Retinal pigment epithelial cell (primary cell): ENCODE results near the gene COL11A1.
"Not testable (repeated sequence)": the region's sequence is repeated elsewhere in the genome, so short reads cannot be mapped to it uniquely, and the experiment has no call there.

Experiments
- DNase-seq: peaks from one replicate; pipeline ENCODE4 v3.0.0-alpha.2; 2010; ENCODE audit warnings: low read depth
- H3K4me3 ChIP-seq: 2 replicates; pipeline ENCODE4 v1.5.1; 2011; ENCODE audit warnings: mild to moderate bottlenecking, low read length, control low read depth, moderate library complexity
- CTCF ChIP-seq: conservative IDR thresholded peaks from 2 replicates; pipeline ENCODE4 v1.5.1; 2011; ENCODE audit warnings: low read depth, low read length, control low read depth, inconsistent platforms

Gene COL11A1

GRCh38 chr1:103084181-103084580 lies 24.1 kb downstream of the COL11A1 start:
- TF ChIP-seq CTCF, result no peak
- no peak overlapping the region for H3K4me3 ChIP-seq
- DNase-seq, result peak; percentile 52

- no peak for TF ChIP-seq CTCF
- H3K4me3 ChIP-seq, result no peak overlapping the region
- no peak for DNase-seq
Measured at GRCh38 chr1:103075316-103076000, 32.9 kb downstream of the COL11A1 start.

GRCh38 chr1:103074224-103074623 lies 34.1 kb downstream of the COL11A1 start:
- no peak overlapping the region for H3K4me3 ChIP-seq
- no peak for TF ChIP-seq CTCF
- no peak for DNase-seq

GRCh38 chr1:103069201-103069600 lies 39.1 kb downstream of the COL11A1 start:
- DNase-seq, result no peak

GRCh38 chr1:103063921-103064320 lies 44.4 kb downstream of the COL11A1 start:
- DNase-seq, result no peak
- H3K4me3 ChIP-seq, result no peak overlapping the region
- no peak for TF ChIP-seq CTCF

More at GRCh38 chr1:103069201-103069600, 39.1 kb downstream of the COL11A1 start:
- TF ChIP-seq CTCF, result no peak
- no peak overlapping the region for H3K4me3 ChIP-seq

GRCh38 chr1:103058391-103058790 lies 49.9 kb downstream of the COL11A1 start:
- no peak for TF ChIP-seq CTCF
- H3K4me3 ChIP-seq, result no peak overlapping the region
- no peak for DNase-seq

GRCh38 chr1:103056423-103056822 lies 51.9 kb downstream of the COL11A1 start:
- H3K4me3 ChIP-seq, result no peak overlapping the region
- DNase-seq, result no peak
- TF ChIP-seq CTCF, result no peak

- not testable (repeated sequence) for H3K4me3 ChIP-seq, DNase-seq
Measured at GRCh38 chr1:103028110-103028509, 80.2 kb downstream of the COL11A1 start.
